ENCODE measurements around the gene LDAH. TPM values are rescaled to one million over a fixed set of nuclear protein-coding genes. Genes with fewer than 3 reads are reported as not detected.
A peak's percentile ranks its signal among the peaks of the same experiment; 100 is the strongest.

LDAH gene
- total and polyA plus RNA-seq, 2 donors (not counting 3 experiments of a cell fraction or from before 2014, with no cell fraction given), result 12.3 to 24.0 TPM

DNA sequence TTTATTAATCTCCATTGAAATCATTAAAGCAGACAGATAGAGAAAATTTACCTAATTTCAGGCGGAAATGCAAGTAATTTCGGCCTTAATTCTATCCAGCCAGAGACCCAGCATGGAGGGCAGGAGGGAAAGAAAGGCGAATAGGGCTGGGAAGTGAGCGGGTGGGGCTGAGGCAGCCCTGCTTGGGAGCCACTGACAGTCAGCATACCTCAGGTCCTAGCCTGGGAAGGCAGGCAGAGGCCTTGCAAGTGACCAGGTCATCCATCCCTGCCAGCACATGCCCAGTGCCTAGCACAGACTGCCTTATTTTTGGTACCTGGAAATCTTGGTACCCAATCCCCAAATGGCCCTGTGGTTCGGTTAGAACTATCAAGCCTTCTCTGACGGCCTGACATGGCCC, 154.4 kb downstream of the LDAH start:
- dilution Hi-C loops (cut with MboI; ENCODE audit: extremely low pct_ligation_motif_present, low sequenced_read_pairs) (no loop called here), intact Hi-C loops (cut with micrococcal nuclease) (loop anchor here (5.0 kb wide), 2 partner anchors 79 to 649 kb away; no protein-coding TSS in a partner anchor)
- Histone ChIP-seq H3K36me3 (ENCODE audit: control insufficient read depth in 2 of 2, extremely low read depth in 1 of 2, insufficient read depth in 2 of 2, low read length in 2 of 2) (peaks cover 0 to 2% of the 10 kb centered on the region in 2 experiments), H3K9me3 (replicated peaks; ENCODE audit: control insufficient read depth, insufficient read depth, low read length) (no peaks in the 10 kb centered on the region), H2AFZ (ENCODE audit: low read depth, low read length) (no peak overlapping the region), H3K79me2 (ENCODE audit: control insufficient read depth, insufficient read depth, low read length) (no peaks in the 10 kb centered on the region), H3K4me1 (ENCODE audit: control insufficient read depth, extremely low read depth, insufficient read depth, low read length) (peaks cover 16% of the 10 kb centered on the region), H3K9me1 (replicated peaks; ENCODE audit: control insufficient read depth, extremely low read depth, insufficient read depth, low read length) (no peaks in the 10 kb centered on the region), H3K4me2 (ENCODE audit: insufficient read depth, low read length) (no peak overlapping the region), H4K20me1 (replicated peaks; ENCODE audit: control insufficient read depth, extremely low read depth, insufficient read depth, low read length) (no peaks in the 10 kb centered on the region), H3K4me3 (replicated peaks in 1 of 3; ENCODE audit: insufficient read depth in 1 of 3, low read depth in 1 of 3, low read length in 3 of 3) (peak overlapping the region in 1 of 3 experiments; percentile 46), H3K27me3 (ENCODE audit: control insufficient read depth in 2 of 2, insufficient read depth in 2 of 2, low read length in 2 of 2) (peaks cover 48 to 69% of the 10 kb centered on the region in 2 experiments), H3K27ac (ENCODE audit: insufficient read depth, low read depth, low read length) (no peak overlapping the region), H3K9ac (replicated peaks; ENCODE audit: extremely low read depth, insufficient read depth, low read length) (no peak overlapping the region)
- FAIRE-seq (no peak), DNase-seq (ENCODE audit: low read depth, low spot score) (no peak)
- TF ChIP-seq EZH2 (IDR thresholded peaks at IDR 0.05; ENCODE audit: borderline replicate concordance, low read depth, low read length, severe bottlenecking) (no peak), POLR2A (IDR thresholded peaks at IDR 0.05; ENCODE audit: low read depth, low read length) (no peak), GATA2 (IDR thresholded peaks at IDR 0.05; ENCODE audit: insufficient read depth, insufficient read length, low read depth, low read length) (no peak), FOS (IDR thresholded peaks at IDR 0.05; ENCODE audit: borderline replicate concordance, insufficient read depth, low read length) (no peak), MYC (IDR thresholded peaks at IDR 0.05; ENCODE audit: low read depth, low read length) (no peak), POLR2AphosphoS5 (IDR thresholded peaks at IDR 0.05; ENCODE audit: insufficient read depth, low read depth, low read length) (no peak), JUN (IDR thresholded peaks at IDR 0.05; ENCODE audit: borderline replicate concordance, insufficient read depth, insufficient read length, low read depth) (no peak)
- TF ChIP-seq, protein P1, sequence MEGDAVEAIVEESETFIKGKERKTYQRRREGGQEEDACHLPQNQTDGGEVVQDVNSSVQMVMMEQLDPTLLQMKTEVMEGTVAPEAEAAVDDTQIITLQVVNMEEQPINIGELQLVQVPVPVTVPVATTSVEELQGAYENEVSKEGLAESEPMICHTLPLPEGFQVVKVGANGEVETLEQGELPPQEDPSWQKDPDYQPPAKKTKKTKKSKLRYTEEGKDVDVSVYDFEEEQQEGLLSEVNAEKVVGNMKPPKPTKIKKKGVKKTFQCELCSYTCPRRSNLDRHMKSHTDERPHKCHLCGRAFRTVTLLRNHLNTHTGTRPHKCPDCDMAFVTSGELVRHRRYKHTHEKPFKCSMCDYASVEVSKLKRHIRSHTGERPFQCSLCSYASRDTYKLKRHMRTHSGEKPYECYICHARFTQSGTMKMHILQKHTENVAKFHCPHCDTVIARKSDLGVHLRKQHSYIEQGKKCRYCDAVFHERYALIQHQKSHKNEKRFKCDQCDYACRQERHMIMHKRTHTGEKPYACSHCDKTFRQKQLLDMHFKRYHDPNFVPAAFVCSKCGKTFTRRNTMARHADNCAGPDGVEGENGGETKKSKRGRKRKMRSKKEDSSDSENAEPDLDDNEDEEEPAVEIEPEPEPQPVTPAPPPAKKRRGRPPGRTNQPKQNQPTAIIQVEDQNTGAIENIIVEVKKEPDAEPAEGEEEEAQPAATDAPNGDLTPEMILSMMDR (IDR thresholded peaks at IDR 0.05; ENCODE audit: extremely low read depth in 1 of 2, insufficient read depth in 1 of 2, low read depth in 1 of 2, low read length in 2 of 2), result no peak
- TF ChIP-seq, protein P2, sequence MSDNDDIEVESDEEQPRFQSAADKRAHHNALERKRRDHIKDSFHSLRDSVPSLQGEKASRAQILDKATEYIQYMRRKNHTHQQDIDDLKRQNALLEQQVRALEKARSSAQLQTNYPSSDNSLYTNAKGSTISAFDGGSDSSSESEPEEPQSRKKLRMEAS (IDR thresholded peaks at IDR 0.05; ENCODE audit: insufficient read depth, insufficient read length), result no peak
- CTCF ChIA-PET, result interaction anchor here (0.9 to 1.5 kb wide), 2 partner anchors 17 to 24 kb away, joined by 3 to 4 read pairs; no protein-coding TSS in a partner anchor
- POLR2A ChIA-PET, result no interaction called here
- BruUV-seq (replicated peaks), result no TSS peak

Measured in endothelial cell of umbilical vein (primary cell).